GM12891 (cell line): Measurements from ENCODE around the gene SLC18A3.

Experiments used
- DNase-seq: peaks from one replicate; pipeline ENCODE4 v3.0.0; 2011; ENCODE audit warnings: low spot score; ENCODE audit not compliant: insufficient read length
- FAIRE-seq: peaks from 2 replicates; lab custom pipeline; 2011; peaks lifted over from hg19 to GRCh38; lab: Jason Lieb, UNC
- PAX5 ChIP-seq: IDR thresholded peaks from 2 replicates; pipeline ENCODE4 v1.6.1; 2011; ENCODE audit warnings: low read length, moderate library complexity, mild to moderate bottlenecking; ENCODE audit not compliant: insufficient read depth, severe bottlenecking
- POLR2A ChIP-seq: IDR thresholded peaks from 2 replicates; pipeline ENCODE4 v1.6.1; 2011; ENCODE audit warnings: low read depth, low read length, control low read depth
- POLR2AphosphoS5 ChIP-seq: IDR thresholded peaks from 2 replicates; pipeline ENCODE4 v1.6.1; 2011; ENCODE audit warnings: low read depth, low read length, control low read depth
- POU2F2 ChIP-seq: IDR thresholded peaks from 2 replicates; pipeline ENCODE4 v1.6.1; 2011; ENCODE audit warnings: low read depth, mild to moderate bottlenecking, control low read depth, low read length, moderate library complexity
- SPI1 ChIP-seq: IDR thresholded peaks from 2 replicates; pipeline ENCODE4 v1.6.1; 2011; ENCODE audit warnings: low read depth, low read length, control low read depth
- TAF1 ChIP-seq: IDR thresholded peaks from 2 replicates; pipeline ENCODE4 v1.6.1; 2011; ENCODE audit warnings: low read depth, low read length, control low read depth

Gene SLC18A3

DNA sequence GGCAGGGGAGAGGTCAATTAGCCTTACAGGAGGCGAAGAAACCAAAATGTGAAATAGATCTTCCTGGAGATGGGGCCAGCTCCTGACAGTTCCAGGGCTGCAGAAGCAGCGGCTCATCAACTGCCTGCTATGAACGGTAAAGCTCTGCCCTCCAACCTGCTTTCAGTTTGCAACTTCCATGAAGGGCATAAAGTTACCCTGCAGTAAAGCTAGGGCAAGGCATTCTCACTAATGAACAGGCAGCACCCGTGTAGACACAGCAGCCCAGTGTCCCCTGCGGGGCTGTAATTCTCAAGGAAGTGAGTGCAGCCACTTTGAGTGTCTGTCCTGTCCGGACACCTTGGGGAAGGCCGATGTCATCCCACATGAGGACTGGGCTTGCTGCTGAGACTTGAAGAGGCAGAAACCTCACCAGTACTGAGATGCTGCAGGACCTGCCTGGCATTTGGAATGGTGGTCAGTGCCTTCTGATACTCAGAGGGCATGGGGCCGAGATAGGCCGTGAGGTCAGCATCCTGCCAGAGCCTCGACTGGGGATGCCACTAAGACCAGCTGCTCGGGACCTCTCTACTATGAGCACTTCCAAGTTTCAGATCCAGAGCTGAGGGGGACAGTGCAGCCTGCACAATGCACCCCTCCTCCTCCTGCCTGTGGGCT is 43.3 kb downstream of the SLC18A3 start:
- FAIRE-seq (no peak), DNase-seq (no peak)
- TF ChIP-seq PAX5 = no peak
- no peak for TF ChIP-seq POU2F2
- no peak for TF ChIP-seq TAF1
- TF ChIP-seq POLR2AphosphoS5 = no peak
- no peak for TF ChIP-seq SPI1
- no peak for TF ChIP-seq POLR2A

DNA sequence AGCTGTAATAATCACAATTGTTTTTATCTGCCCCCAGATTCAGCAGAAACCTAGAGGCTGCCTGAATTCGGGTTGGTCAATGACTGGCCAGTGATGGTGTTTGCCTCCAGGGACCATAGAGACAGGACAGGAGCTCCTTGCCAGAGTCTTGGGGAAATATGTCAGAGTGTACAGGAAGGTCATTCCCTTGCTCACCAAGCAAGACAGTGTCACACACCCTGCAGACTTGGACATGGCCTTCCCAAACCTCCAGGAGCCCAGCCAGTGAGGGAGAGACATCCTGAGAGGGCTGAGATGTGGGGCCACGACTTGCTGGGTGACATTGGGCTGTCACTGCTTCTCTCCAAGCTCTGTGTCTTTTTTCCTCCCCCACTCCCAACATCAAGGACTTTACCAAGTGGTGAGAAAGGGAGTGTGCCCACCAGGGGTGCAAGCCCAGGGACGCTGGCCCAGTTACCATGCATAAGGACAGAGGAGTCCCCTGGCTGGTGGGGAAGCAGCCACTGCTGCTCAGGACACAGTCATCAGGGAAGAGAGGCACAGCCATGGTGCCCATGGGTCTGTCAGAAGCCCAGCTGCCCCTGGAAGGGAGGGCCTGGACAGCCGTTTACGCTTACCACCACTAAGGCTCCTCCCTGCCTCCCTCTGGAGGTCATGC is 44.1 kb downstream of the SLC18A3 start:
- no peak for TF ChIP-seq PAX5
- no peak for TF ChIP-seq POU2F2
- TF ChIP-seq SPI1 = no peak
- TF ChIP-seq POLR2AphosphoS5 = no peak
- no peak for TF ChIP-seq TAF1
- DNase-seq (no peak), FAIRE-seq (no peak)

DNA sequence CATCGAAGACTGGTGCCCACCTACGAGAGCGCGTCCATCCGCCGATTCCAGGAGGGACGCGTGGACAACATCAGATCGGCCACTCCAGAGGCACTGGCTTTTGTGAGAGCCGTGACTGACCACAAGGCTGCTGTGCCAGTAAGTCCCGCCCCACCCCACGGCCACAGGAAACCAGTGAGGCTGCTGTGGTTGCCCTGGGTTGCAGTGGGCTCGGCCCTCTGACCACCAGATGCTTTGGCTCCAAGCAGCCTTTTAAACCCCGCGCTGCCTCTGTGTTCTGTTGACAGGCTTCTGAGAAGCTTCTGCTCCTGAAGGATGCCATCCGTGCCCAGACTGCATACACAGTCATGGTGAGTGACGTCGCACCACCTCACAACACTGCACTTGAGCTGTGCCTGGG is 45.0 kb downstream of the SLC18A3 start:
- DNase-seq (no peak), FAIRE-seq (no peak)
- TF ChIP-seq PAX5 (no peak), TAF1 (no peak), SPI1 (no peak)

DNA sequence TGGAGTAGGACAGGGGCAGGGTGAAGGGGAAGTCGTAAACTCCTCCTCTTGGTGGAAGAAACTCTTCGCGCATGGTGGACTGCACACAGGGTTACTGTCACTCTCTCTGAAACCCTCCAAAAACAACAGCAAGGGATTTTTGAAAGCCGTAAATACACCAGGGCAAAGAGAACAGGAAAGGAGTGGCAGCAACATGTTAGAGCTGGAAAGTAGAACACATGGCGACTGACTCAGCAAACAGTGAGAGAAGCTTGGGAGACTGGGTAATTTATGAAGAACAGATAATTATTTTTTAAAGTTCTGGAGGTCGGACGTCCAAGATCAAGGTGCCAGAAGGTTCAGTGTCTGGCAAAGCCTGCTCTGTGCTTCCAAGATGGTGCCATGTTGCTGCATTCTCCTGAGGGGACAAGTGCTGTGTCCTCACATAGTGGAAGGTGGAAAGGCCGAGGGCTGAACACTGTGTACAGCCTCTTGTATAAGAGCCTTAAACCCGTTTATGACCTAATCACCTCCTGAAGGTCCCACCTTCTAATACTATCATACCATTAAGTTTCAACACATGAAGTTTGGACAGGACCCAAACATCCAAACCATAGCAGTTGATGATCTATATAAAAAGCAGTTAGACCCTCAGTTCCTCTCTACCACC is 46.9 kb downstream of the SLC18A3 start:
- TF ChIP-seq PAX5 (no peak), POU2F2 (no peak), POLR2AphosphoS5 (no peak), TAF1 (no peak), POLR2A (no peak), SPI1 (no peak)
- FAIRE-seq (no peak), DNase-seq (no peak)

DNA sequence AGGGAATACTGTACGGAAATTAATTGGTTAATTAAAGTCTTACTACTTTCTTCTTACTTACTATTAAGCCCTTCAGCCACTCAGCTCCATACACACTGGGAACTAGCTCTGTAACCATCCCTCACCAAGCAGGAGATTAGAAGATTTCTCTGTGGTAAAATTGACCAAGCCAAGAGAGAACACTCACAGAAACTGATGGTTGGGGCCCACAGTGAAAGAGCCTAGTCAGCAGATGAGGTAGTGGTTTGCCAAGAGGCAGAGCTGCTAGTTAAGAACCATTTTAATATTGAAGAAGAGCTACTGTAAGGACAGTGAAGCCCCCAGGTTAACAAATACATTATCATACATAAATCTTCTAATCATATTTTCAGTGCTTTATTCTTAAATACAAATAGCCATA is 47.5 kb downstream of the SLC18A3 start:
- no peak for FAIRE-seq
- DNase-seq = no peak
- TF ChIP-seq POU2F2 = no peak
- TF ChIP-seq POLR2AphosphoS5 = no peak
- TF ChIP-seq PAX5 = no peak
- TF ChIP-seq SPI1 = no peak
- TF ChIP-seq POLR2A = no peak
- TF ChIP-seq TAF1 = no peak

DNA sequence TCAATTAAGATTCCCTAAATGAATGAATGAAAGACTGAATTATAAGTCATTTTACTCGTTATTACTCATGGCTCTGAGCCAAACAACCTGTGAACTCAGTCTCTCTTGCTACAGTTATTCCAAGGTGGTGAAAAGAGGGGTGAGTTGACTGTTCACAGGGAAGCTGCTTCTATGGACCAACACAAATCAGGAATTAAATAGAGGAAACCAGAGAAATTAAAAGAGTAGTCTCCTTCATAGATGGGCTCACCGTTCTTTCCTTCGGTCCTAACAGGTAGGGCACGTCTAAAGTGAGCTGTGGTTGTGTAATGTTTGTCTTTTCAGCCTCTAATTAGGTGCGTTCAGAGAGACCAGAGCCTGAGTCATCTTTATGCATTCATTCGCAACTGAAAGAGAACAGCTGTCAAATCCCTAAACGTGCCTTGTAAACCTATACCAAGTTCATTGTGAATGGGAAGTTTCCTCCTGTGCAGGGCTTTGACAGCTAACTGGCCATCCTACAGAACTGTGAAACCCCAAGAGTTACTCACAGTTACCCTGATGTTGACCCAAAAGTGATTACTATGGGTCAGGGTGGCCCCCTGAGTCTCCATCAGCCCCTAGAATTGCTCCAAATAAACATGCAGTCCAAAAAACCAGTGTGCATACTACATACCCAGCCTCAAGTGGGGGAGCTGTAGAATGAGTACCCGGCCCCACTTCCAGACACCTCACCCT is 51.2 kb downstream of the SLC18A3 start:
- FAIRE-seq (no peak), DNase-seq (no peak)
- no peak for TF ChIP-seq SPI1
- TF ChIP-seq POLR2A = no peak
- no peak for TF ChIP-seq POU2F2
- no peak for TF ChIP-seq PAX5
- TF ChIP-seq TAF1 = no peak
- TF ChIP-seq POLR2AphosphoS5 = no peak
